GM12874 (cell line): ENCODE results near the gene HPCAL4.

Experiments used
- TF ChIP-seq, protein P1 (sequence below): IDR thresholded peaks from 2 replicates; pipeline ENCODE4 v1.5.1; 2011; ENCODE audit warnings: low read depth, mild to moderate bottlenecking, control low read depth, low read length, moderate library complexity; ENCODE audit not compliant: insufficient read depth

The HPCAL4 gene

DNA sequence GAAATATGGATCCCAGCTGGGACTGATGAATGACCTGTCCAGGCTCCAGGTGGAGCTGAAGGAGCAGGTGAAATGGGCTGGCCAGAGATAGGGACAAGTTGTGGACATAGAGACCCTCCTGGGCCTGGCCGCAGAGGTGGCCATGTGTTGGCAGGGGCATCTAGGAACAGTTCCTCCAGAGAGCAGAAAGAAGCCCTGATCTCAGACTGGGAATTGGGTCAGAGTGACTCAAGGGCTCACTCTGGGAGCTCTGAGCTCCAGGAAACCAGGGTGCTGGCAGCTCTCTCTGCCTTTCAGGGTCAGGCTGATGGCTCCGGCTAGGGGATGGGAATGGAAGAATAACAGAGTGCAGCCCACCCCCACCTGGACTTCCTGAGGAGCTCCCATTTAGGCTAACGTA, 22.3 kb downstream of the HPCAL4 start:
- TF ChIP-seq, protein P1, sequence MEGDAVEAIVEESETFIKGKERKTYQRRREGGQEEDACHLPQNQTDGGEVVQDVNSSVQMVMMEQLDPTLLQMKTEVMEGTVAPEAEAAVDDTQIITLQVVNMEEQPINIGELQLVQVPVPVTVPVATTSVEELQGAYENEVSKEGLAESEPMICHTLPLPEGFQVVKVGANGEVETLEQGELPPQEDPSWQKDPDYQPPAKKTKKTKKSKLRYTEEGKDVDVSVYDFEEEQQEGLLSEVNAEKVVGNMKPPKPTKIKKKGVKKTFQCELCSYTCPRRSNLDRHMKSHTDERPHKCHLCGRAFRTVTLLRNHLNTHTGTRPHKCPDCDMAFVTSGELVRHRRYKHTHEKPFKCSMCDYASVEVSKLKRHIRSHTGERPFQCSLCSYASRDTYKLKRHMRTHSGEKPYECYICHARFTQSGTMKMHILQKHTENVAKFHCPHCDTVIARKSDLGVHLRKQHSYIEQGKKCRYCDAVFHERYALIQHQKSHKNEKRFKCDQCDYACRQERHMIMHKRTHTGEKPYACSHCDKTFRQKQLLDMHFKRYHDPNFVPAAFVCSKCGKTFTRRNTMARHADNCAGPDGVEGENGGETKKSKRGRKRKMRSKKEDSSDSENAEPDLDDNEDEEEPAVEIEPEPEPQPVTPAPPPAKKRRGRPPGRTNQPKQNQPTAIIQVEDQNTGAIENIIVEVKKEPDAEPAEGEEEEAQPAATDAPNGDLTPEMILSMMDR: no peak

DNA sequence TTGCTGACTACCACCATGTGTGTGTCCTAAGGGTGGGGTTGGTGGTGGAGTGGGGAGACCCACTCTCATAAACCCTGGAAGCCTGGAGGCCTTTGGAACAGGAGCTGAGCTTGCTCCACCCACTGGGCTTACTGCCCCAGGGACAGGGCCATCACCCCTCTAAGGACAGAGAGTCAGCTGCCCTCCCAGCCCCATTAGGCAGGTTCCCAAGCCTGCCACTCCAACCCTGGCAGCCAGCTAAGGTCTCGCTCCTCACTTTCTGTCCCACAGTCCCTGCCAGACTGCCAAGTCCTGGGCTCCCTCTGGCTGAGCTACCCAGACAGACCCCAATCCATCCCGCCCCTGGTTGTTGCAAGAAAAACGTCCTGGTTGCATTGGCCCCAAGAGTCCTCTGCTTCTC, 23.1 kb downstream of the HPCAL4 start:
- TF ChIP-seq, protein P1: no peak

GRCh38 chr1:39666772-39667171, 24.5 kb downstream of the HPCAL4 start:
- TF ChIP-seq, protein P1: no peak

DNA sequence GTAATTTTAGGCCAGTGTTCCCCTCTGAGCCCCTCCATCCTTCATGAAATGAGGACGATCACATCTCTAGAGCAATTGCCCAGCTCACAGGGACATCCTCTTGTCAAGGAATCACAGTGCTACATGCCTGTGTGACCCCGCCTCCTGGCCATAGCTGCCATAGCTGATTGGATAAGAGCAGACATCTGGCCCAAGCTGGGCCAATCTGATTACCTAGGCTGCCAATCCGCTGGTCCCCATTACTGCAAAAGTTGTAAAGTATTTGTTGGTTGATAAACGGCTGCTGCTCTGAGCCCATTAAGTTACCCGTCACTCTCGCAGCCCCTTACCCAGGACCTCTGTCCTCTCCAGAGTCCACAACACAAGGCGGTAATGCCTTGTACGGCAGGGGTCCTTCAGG, 27.7 kb downstream of the HPCAL4 start:
- TF ChIP-seq, protein P1: no peak

- TF ChIP-seq, protein P1: no peak
These were observed 28.4 kb downstream of the HPCAL4 start for GRCh38 chr1:39662861-39663260.

DNA sequence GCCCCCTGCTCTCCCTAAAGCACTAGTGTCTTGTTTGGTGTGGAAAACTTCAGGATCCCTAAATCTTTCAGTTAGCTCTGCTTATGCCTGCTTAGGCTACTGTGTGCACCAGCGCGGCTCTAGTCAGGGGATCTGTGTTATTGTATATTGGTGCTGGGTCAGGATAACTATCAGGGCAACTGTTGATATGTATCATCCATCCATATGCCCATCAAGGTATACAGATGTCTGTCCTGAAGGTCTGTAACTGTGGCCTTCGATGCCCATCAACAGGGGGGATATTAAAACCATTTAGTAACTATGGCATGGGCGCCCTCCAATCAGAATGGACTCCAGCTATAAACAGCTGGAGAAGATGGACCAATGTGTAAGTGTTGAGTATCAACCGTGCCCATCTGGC, 31.7 kb downstream of the HPCAL4 start:
- TF ChIP-seq, protein P1: no peak

DNA sequence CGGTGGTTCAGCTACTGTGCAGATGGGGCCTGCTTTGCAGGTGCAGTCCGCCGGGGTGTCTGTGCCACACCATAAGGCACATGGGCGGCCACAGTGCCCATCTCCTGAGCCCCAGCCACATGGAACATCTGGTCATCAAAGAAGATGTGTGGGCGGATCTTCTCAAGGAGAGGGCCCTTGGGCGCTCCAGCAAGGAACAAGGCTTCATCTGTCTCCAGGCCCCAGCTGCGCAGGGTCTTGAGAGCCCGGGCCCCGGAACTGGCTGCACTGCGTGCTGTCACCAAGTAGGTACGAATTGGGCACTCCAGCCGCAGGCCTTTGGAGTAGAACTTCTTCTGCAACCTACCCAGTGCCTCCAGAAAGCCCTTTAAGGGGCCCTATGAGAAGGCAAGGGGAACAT, 32.1 kb downstream of the HPCAL4 start:
- TF ChIP-seq, protein P1: no peak
